GM21576 (cell line): ENCODE measurements around the gene MOCS2.
"Not testable (repeated sequence)": the region's sequence is repeated elsewhere in the genome, so short reads cannot be mapped to it uniquely, and the experiment has no call there.

Experiments used
- ATAC-seq: cut with Tn5 transposase; IDR thresholded peaks from one replicate; pipeline ENCODE4 v1.9.1; 2021; ENCODE audit warnings: mild to moderate bottlenecking, moderate library complexity; ENCODE audit not compliant: unreplicated experiment

The MOCS2 gene

GRCh38 chr5:53109443-53110127 lies at the start of gene MOCS2:
TSS of gene MOCS2 (minus strand) at chr5:53109757. CDS start at chr5:53107174, 2,583 bp downstream.
- peak; percentile 97 for ATAC-seq

GRCh38 chr5:53151713-53152458 lies 42.3 kb upstream of the MOCS2 start:
- ATAC-seq = no peak

- ATAC-seq = no peak
Observed at GRCh38 chr5:53133020-53133419, 23.5 kb upstream of the MOCS2 start.

- no peak for ATAC-seq
Observed at GRCh38 chr5:53130266-53130665, 20.7 kb upstream of the MOCS2 start.

- no peak for ATAC-seq
Observed at GRCh38 chr5:53128481-53128880, 18.9 kb upstream of the MOCS2 start.

GRCh38 chr5:53127107-53127506 lies 17.6 kb upstream of the MOCS2 start:
- ATAC-seq = no peak

- ATAC-seq = no peak
Observed at GRCh38 chr5:53126521-53126920, 17.0 kb upstream of the MOCS2 start.

- no peak for ATAC-seq
Observed at GRCh38 chr5:53123702-53124101, 14.1 kb upstream of the MOCS2 start.

GRCh38 chr5:53120165-53120564 lies 10.6 kb upstream of the MOCS2 start:
- ATAC-seq = no peak

- no peak for ATAC-seq
Observed at GRCh38 chr5:53118879-53119278, 9.3 kb upstream of the MOCS2 start.

- ATAC-seq = no peak
Observed at GRCh38 chr5:53116597-53116996, 7.0 kb upstream of the MOCS2 start.

GRCh38 chr5:53114988-53115387 lies 5.4 kb upstream of the MOCS2 start:
- ATAC-seq = no peak

- ATAC-seq = no peak
Observed at GRCh38 chr5:53113947-53114346, 4.4 kb upstream of the MOCS2 start.

GRCh38 chr5:53112909-53113308 lies 3.4 kb upstream of the MOCS2 start:
- no peak for ATAC-seq

GRCh38 chr5:53112307-53112706 lies 2.8 kb upstream of the MOCS2 start:
- ATAC-seq = not testable (repeated sequence)

GRCh38 chr5:53111139-53111538 lies 1.6 kb upstream of the MOCS2 start:
- no peak for ATAC-seq

- peak; percentile 0 for ATAC-seq
Observed at GRCh38 chr5:53110156-53110555, 599 bp upstream of the MOCS2 start.

- peak; percentile 13 for ATAC-seq
Observed at GRCh38 chr5:53109056-53109442, 508 bp downstream of the MOCS2 start.

GRCh38 chr5:53105611-53106300 lies 3.8 kb downstream of the MOCS2 start:
- ATAC-seq = no peak

GRCh38 chr5:53100606-53101005 lies 9.0 kb downstream of the MOCS2 start:
- ATAC-seq = no peak

- ATAC-seq = no peak
Observed at GRCh38 chr5:53099546-53099945, 10.0 kb downstream of the MOCS2 start.
